ENCODE results near the gene ZMYND8. TPM values are rescaled to one million over a fixed set of nuclear protein-coding genes. Genes with fewer than 3 reads are reported as not detected.

ZMYND8 gene
- total RNA-seq, 4 donors from 2014 or later = 33.3 to 46.7 (median 39.2) TPM

- TF ChIP-seq, protein P1, sequence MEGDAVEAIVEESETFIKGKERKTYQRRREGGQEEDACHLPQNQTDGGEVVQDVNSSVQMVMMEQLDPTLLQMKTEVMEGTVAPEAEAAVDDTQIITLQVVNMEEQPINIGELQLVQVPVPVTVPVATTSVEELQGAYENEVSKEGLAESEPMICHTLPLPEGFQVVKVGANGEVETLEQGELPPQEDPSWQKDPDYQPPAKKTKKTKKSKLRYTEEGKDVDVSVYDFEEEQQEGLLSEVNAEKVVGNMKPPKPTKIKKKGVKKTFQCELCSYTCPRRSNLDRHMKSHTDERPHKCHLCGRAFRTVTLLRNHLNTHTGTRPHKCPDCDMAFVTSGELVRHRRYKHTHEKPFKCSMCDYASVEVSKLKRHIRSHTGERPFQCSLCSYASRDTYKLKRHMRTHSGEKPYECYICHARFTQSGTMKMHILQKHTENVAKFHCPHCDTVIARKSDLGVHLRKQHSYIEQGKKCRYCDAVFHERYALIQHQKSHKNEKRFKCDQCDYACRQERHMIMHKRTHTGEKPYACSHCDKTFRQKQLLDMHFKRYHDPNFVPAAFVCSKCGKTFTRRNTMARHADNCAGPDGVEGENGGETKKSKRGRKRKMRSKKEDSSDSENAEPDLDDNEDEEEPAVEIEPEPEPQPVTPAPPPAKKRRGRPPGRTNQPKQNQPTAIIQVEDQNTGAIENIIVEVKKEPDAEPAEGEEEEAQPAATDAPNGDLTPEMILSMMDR (IDR thresholded peaks at IDR 0.05; ENCODE audit: low read depth) = no peak
Measured at GRCh38 chr20:47210470-47210869, 146.0 kb downstream of the ZMYND8 start.

GRCh38 chr20:47209982-47210381 lies 146.5 kb downstream of the ZMYND8 start:
- TF ChIP-seq, protein P1 (IDR thresholded peaks at IDR 0.05; ENCODE audit: low read depth) = no peak

GRCh38 chr20:47208534-47209174 lies 147.8 kb downstream of the ZMYND8 start:
- TF ChIP-seq, protein P1 (IDR thresholded peaks at IDR 0.05; ENCODE audit: low read depth) = no peak

DNA sequence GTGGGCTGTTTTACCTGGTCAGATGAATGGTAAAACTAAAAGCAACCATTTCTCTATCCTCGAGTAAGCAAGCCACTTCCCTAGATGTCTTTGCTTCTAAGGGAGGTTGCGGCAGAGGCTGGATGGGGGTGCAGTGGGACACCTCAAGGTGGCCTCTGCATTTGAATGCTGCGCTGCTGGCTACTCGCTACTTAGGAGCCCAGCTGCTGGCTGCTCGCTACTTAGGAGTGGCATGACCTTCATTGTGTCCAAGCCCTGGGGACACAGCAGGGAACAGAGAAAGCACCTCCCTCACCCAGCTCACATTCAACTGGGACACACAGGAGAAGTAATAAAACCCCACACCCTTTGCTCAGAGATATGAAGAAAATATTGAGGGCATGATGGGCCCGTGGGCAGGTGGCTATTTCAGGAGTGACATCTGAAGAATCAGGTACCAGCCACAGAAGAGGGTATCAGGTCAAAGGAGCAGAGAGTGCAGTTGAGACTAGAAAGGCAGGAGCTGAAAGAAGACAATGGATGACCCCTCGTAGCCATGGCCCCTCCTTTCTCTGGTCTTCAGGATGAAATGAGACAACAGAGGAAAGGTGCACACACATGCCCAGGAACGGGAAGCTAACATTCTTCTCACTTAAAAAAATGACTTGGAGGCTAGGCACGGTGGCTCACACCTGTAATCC lies 149.4 kb downstream of the ZMYND8 start:
- TF ChIP-seq, protein P1 (IDR thresholded peaks at IDR 0.05; ENCODE audit: low read depth) = peak; percentile 9

DNA sequence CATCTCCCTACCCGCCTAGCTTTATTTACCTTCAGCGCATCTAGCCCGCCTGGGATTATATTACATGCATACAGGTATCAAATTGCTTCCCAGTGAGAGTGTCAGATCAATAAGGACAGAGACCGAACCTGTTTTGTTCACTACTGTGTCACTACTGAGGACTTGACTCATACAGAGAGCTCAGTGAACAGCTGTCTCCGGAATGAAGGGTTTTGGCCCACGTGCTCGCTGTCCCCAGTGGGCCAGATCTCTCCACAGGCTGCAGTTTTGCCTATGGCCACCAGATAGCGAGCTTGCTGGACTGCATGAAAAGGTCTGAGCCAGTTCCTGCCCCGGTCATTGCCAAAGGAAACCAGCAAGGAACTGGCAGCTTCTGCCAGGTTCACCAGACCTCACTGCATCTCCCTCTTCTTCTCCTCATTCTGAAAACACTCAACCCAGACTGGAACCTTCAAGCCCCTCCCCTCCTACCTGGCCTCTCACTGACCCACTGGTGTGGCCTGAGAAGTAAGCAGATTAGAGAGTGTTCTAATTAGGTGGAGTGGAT lies 150.8 kb downstream of the ZMYND8 start:
- TF ChIP-seq, protein P1 (IDR thresholded peaks at IDR 0.05; ENCODE audit: low read depth) = no peak

GRCh38 chr20:47204008-47204849 lies 152.3 kb downstream of the ZMYND8 start:
- TF ChIP-seq, protein P1 (IDR thresholded peaks at IDR 0.05; ENCODE audit: low read depth) = no peak
